ENCODE measurements around the gene TMX3. TPM values are rescaled to one million over a fixed set of nuclear protein-coding genes. Genes with fewer than 3 reads are reported as not detected.

The TMX3 gene
- total RNA-seq, 1 experiment from 2014 or later: 39.5 TPM

DNA sequence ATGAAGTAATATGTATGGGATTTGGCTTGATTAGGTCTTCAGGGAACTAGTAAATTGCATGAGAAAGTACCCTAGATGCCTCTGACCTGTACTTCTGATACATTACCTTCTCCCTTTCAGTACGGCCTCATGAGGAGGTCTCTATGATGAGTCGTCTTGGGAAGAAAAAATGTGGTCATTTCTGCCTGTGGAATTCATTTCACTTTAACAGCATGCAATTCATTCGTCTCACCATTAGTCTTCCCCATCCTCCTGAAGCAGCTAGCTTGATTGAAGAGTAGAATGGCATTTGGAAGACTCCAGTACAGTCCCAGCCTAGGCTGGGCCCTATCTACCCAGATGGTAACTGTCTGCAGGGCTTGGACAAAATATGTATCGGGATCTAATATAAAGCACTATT lies 52.2 kb downstream of the TMX3 start:
- Histone ChIP-seq H4K5ac (ENCODE audit: insufficient read length, low read depth, low read length) (no peak overlapping the region), H3K9ac (ENCODE audit: extremely low read depth, insufficient read length, low read length) (no peak overlapping the region), H3K18ac (ENCODE audit: insufficient read length, low read depth, low read length) (no peak overlapping the region), H4K8ac (replicated peaks; ENCODE audit: insufficient read length, low read depth, low read length) (no peak overlapping the region), H3K79me2 (ENCODE audit: insufficient read depth, low read length) (no peaks in the 10 kb centered on the region), H3K23ac (ENCODE audit: insufficient read length, low read depth, low read length) (no peak overlapping the region), H2BK5ac (ENCODE audit: insufficient read length, low read length) (no peak overlapping the region), H3K4me2 (ENCODE audit: insufficient read depth, insufficient read length, low read length) (no peak overlapping the region), H3K23me2 (ENCODE audit: insufficient read length, low read depth, low read length, poor library complexity, severe bottlenecking) (no peaks in the 10 kb centered on the region), H2BK12ac (ENCODE audit: insufficient read length, low read depth, low read length) (no peak overlapping the region), H2BK20ac (ENCODE audit: low read depth, low read length, poor library complexity, severe bottlenecking) (no peak overlapping the region), H3K27me3 (ENCODE audit: insufficient read depth, low read length) (no peaks in the 10 kb centered on the region), H2BK15ac (ENCODE audit: low read depth, low read length) (no peak overlapping the region), H3K4me1 (ENCODE audit: insufficient read depth, low read length) (no peaks in the 10 kb centered on the region), H2AFZ (ENCODE audit: low read length) (no peak overlapping the region), H4K91ac (ENCODE audit: insufficient read length, low read depth, low read length) (no peak overlapping the region), H3K79me1 (ENCODE audit: insufficient read depth, low read depth, low read length, poor library complexity, severe bottlenecking) (no peaks in the 10 kb centered on the region), H4K20me1 (ENCODE audit: control insufficient read depth, insufficient read depth, insufficient read length) (no peaks in the 10 kb centered on the region), H3K14ac (ENCODE audit: insufficient read depth, low read length) (no peak overlapping the region), H3K56ac (ENCODE audit: insufficient read length, low read depth, low read length) (no peak overlapping the region), H2AK5ac (ENCODE audit: insufficient read length, low read length) (no peak overlapping the region), H2BK120ac (ENCODE audit: low read depth, low read length, poor library complexity, severe bottlenecking) (no peak overlapping the region), H3K9me3 (ENCODE audit: control insufficient read depth, low read depth, low read length) (no peaks in the 10 kb centered on the region), H3K27ac (ENCODE audit: insufficient read length, low read depth, low read length) (no peak overlapping the region), H3K4ac (ENCODE audit: low read depth, low read length) (no peak overlapping the region), H3T11ph (ENCODE audit: low read length) (no peak overlapping the region)
- Mint-ChIP-seq H3K4me1 (no peaks in the 10 kb centered on the region), H3K4me3 (no peak overlapping the region), H3K9me3 (no peaks in the 10 kb centered on the region; a peak in 1 of 5 replicates), H3K27ac (no peak overlapping the region), H3K36me3 (ENCODE audit: insufficient read depth in 1 of 3, low read depth in 3 of 3) (no peaks in the 10 kb centered on the region), H3K27me3 (ENCODE audit: low read depth) (no peaks in the 10 kb centered on the region)
- TF ChIP-seq CTCF (conservative IDR thresholded peaks at IDR 0.05): peak; percentile 38
- no peak for DNase-seq
- WGBS (ENCODE audit: extremely low coverage, insufficient read length, low lambda C conversion rate): no CpG with 5 or more reads among the region's 4 CpGs
